ENCODE data around the gene NDUFC1. TPM values are rescaled to one million over a fixed set of nuclear protein-coding genes. Genes with fewer than 3 reads are reported as not detected.
"Not testable (repeated sequence)": the region's sequence is repeated elsewhere in the genome, so short reads cannot be mapped to it uniquely, and the experiment has no call there.

Gene NDUFC1
- total RNA-seq, 2 experiments from 2014 or later: 41.9 to 64.8 TPM

GRCh38 chr4:139317635-139318034 is 15.4 kb upstream of the NDUFC1 start:
- no peak for DNase-seq
- Mint-ChIP-seq H3K27ac (no peak overlapping the region), H3K27me3 (no peaks in the 10 kb centered on the region), H3K36me3 (ENCODE audit: low read depth) (peaks cover 38% of the 10 kb centered on the region), H3K4me1 (peaks cover 73% of the 10 kb centered on the region), H3K9me3 (ENCODE audit: low read depth) (peaks cover 7% of the 10 kb centered on the region), H3K4me3 (no peak overlapping the region)
- no peak for ATAC-seq
- intact Hi-C loops (cut with DNase I, micrococcal nuclease): no loop called here
- CTCF ChIA-PET: interaction anchor here (1.0 kb wide), 1 partner anchor 21 kb away, joined by 3 read pairs; no protein-coding TSS in a partner anchor
- POLR2A ChIA-PET: no interaction called here

- no peak for ATAC-seq
These were observed 14.5 kb upstream of the NDUFC1 start for GRCh38 chr4:139316733-139317132.

GRCh38 chr4:139315221-139315675 is 13.0 kb upstream of the NDUFC1 start:
- Mint-ChIP-seq H3K27ac (peak overlapping the region; percentile 51), H3K4me3 (no peak overlapping the region), H3K27me3 (no peaks in the 10 kb centered on the region), H3K9me3 (ENCODE audit: low read depth) (peaks cover 3% of the 10 kb centered on the region), H3K4me1 (peaks cover 72% of the 10 kb centered on the region), H3K36me3 (ENCODE audit: low read depth) (peaks cover 28% of the 10 kb centered on the region)
- ChIA-PET POLR2A (no interaction called here), CTCF (interaction anchor here (0.6 to 1.5 kb wide), 3 partner anchors 17 to 285 kb away, joined by 3 to 4 read pairs (median 3); no protein-coding TSS in a partner anchor)
- no peak for DNase-seq
- no peak for ATAC-seq
- intact Hi-C loops (cut with DNase I, micrococcal nuclease): no loop called here

More at GRCh38 chr4:139316733-139317132, 14.5 kb upstream of the NDUFC1 start:
- Mint-ChIP-seq H3K4me1 (peaks cover 73% of the 10 kb centered on the region), H3K9me3 (ENCODE audit: low read depth) (peaks cover 3% of the 10 kb centered on the region), H3K27me3 (no peaks in the 10 kb centered on the region), H3K4me3 (no peak overlapping the region), H3K27ac (peak overlapping the region; percentile 85), H3K36me3 (ENCODE audit: low read depth) (peaks cover 36% of the 10 kb centered on the region)
- POLR2A ChIA-PET: interaction anchor here (0.6 kb wide), 1 partner anchor 266 kb away, joined by 5 read pairs; no protein-coding TSS in a partner anchor
- DNase-seq: no peak
- CTCF ChIA-PET: interaction anchor here (1.5 kb wide), 1 partner anchor 16 kb away, joined by 3 read pairs; no protein-coding TSS in a partner anchor
- intact Hi-C loops (cut with DNase I, micrococcal nuclease): no loop called here

- peaks cover 27% of the 10 kb centered on the region for H3K36me3 Mint-ChIP-seq (ENCODE audit: low read depth)
- DNase-seq (no peak), ATAC-seq (peak; percentile 58)
- H3K27me3 Mint-ChIP-seq: no peaks in the 10 kb centered on the region
- H3K4me1 Mint-ChIP-seq: peaks cover 71% of the 10 kb centered on the region
- H3K9me3 Mint-ChIP-seq (ENCODE audit: low read depth): peaks cover 3% of the 10 kb centered on the region
- H3K27ac Mint-ChIP-seq: peak overlapping the region; percentile 66
- POLR2A ChIA-PET: interaction anchor here (0.9 kb wide), 1 partner anchor 232 kb away, joined by 4 read pairs; no protein-coding TSS in a partner anchor
- intact Hi-C loops (cut with DNase I, micrococcal nuclease): no loop called here
- no peak overlapping the region for H3K4me3 Mint-ChIP-seq
- CTCF ChIA-PET: interaction anchor here (1.1 kb wide), 1 partner anchor 284 kb away, joined by 3 read pairs; no protein-coding TSS in a partner anchor
These were observed 11.9 kb upstream of the NDUFC1 start for GRCh38 chr4:139314047-139314800.

- H3K4me3 Mint-ChIP-seq; H3K9me3 Mint-ChIP-seq (ENCODE audit: low read depth); intact Hi-C loops (cut with DNase I, micrococcal nuclease); ATAC-seq; DNase-seq; H3K27me3 Mint-ChIP-seq: not testable (repeated sequence)
- Mint-ChIP-seq H3K36me3 (ENCODE audit: low read depth) (peaks cover 28% of the 10 kb centered on the region), H3K27ac (peak overlapping the region; percentile 51), H3K4me1 (peaks cover 74% of the 10 kb centered on the region)
- ChIA-PET POLR2A (interaction anchor here (0.9 kb wide), 1 partner anchor 231 kb away, joined by 4 read pairs; no protein-coding TSS in a partner anchor), CTCF (interaction anchor here (1.1 kb wide), 1 partner anchor 23 kb away, joined by 3 read pairs; no protein-coding TSS in a partner anchor)
These were observed 11.1 kb upstream of the NDUFC1 start for GRCh38 chr4:139313414-139313813.

GRCh38 chr4:139312552-139313332 is 10.5 kb upstream of the NDUFC1 start:
- POLR2A ChIA-PET: interaction anchor here (0.7 to 1.7 kb wide), 2 partner anchors 12 to 32 kb away, joined by 3 to 4 read pairs; partner anchors contain the start of gene NAA15
- intact Hi-C loops (cut with DNase I, micrococcal nuclease): no loop called here
- H3K4me1 Mint-ChIP-seq: peaks cover 78% of the 10 kb centered on the region
- no peak overlapping the region for H3K4me3 Mint-ChIP-seq
- DNase-seq (no peak), ATAC-seq (no peak)
- CTCF ChIA-PET: interaction anchor here (1.0 to 1.4 kb wide), 4 partner anchors 9 to 24 kb away, joined by 3 read pairs; no protein-coding TSS in a partner anchor
- H3K27ac Mint-ChIP-seq: peak overlapping the region; percentile 51
- H3K27me3 Mint-ChIP-seq: no peaks in the 10 kb centered on the region
- H3K9me3 Mint-ChIP-seq (ENCODE audit: low read depth): peaks cover 3% of the 10 kb centered on the region
- peaks cover 28% of the 10 kb centered on the region for H3K36me3 Mint-ChIP-seq (ENCODE audit: low read depth)

GRCh38 chr4:139311909-139312308 is 9.6 kb upstream of the NDUFC1 start:
- intact Hi-C loops (cut with DNase I, micrococcal nuclease): no loop called here
- peak overlapping the region; percentile 74 for H3K27ac Mint-ChIP-seq
- H3K4me3 Mint-ChIP-seq: no peak overlapping the region
- peaks cover 31% of the 10 kb centered on the region for H3K36me3 Mint-ChIP-seq (ENCODE audit: low read depth)
- ChIA-PET POLR2A (interaction anchor here (1.7 kb wide), 1 partner anchor 11 kb away, joined by 4 read pairs; the partner anchor contains the start of gene NAA15), CTCF (interaction anchor here (0.5 to 1.4 kb wide), 4 partner anchors 10 to 215 kb away, joined by 3 read pairs; no protein-coding TSS in a partner anchor)
- H3K4me1 Mint-ChIP-seq: peaks cover 77% of the 10 kb centered on the region
- no peak for ATAC-seq
- no peak for DNase-seq
- H3K27me3 Mint-ChIP-seq: no peaks in the 10 kb centered on the region
- peaks cover 3% of the 10 kb centered on the region for H3K9me3 Mint-ChIP-seq (ENCODE audit: low read depth)

- ChIA-PET CTCF (interaction anchor here (1.9 to 2.7 kb wide), 2 partner anchors 9 to 11 kb away, joined by 5 to 12 read pairs; no protein-coding TSS in a partner anchor), POLR2A (interaction anchor here (0.8 kb wide), 1 partner anchor 9 kb away, joined by 3 read pairs; no protein-coding TSS in a partner anchor)
These were observed 2.6 kb upstream of the NDUFC1 start for GRCh38 chr4:139304920-139305319.

GRCh38 chr4:139301113-139301820 is 1.0 kb downstream of the NDUFC1 start, which contains the start of gene NAA15:
NAA15 (plus strand) TSS chr4:139301505; CDS start chr4:139301778, 273 bp downstream.
- H3K36me3 Mint-ChIP-seq (ENCODE audit: low read depth): peaks cover 43% of the 10 kb centered on the region
- POLR2A ChIA-PET: interaction anchor here (0.6 to 3.4 kb wide), 11 partner anchors 9 to 287 kb away, joined by 3 to 34 read pairs (median 6); partner anchors contain the start of genes ELF2 and SETD7
- peak; percentile 99 for DNase-seq
- intact Hi-C loops (cut with DNase I, micrococcal nuclease): loop anchor here (1.0 to 5.0 kb wide), 9 partner anchors 35 to 1221 kb away; partner anchors contain the start of genes ELF2 (in 2 of the 2), ELMOD2 (in 2 of the 2), NOCT (in 2 of the 2) and SETD7 (in 1 of the 2)
- H3K9me3 Mint-ChIP-seq (ENCODE audit: low read depth): peaks cover 5% of the 10 kb centered on the region
- CTCF ChIA-PET: interaction anchor here (0.6 to 2.3 kb wide), 14 partner anchors 9 to 353 kb away, joined by 3 to 10 read pairs (median 4); no protein-coding TSS in a partner anchor
- peaks cover 61% of the 10 kb centered on the region for H3K4me1 Mint-ChIP-seq
- H3K4me3 Mint-ChIP-seq: peak within 1 kb of the TSS; percentile 98
- ATAC-seq: peak; percentile 89
- peak within 1 kb of the TSS; percentile 96 for H3K27ac Mint-ChIP-seq
- H3K27me3 Mint-ChIP-seq: no peaks in the 10 kb centered on the region

More at GRCh38 chr4:139304920-139305319, 2.6 kb upstream of the NDUFC1 start:
- no peaks in the 10 kb centered on the region for H3K27me3 Mint-ChIP-seq
- H3K36me3 Mint-ChIP-seq (ENCODE audit: low read depth): peaks cover 56% of the 10 kb centered on the region
- peak overlapping the region; percentile 12 for H3K27ac Mint-ChIP-seq
- H3K9me3 Mint-ChIP-seq (ENCODE audit: low read depth): peaks cover 5% of the 10 kb centered on the region
- intact Hi-C loops (cut with DNase I, micrococcal nuclease): loop anchor here (5.0 kb wide), 2 partner anchors 32 to 1217 kb away; partner anchors contain the start of gene ELMOD2 (in 2 of the 2)
- peaks cover 63% of the 10 kb centered on the region for H3K4me1 Mint-ChIP-seq
- H3K4me3 Mint-ChIP-seq: no peak overlapping the region
- ATAC-seq (no peak), DNase-seq (no peak)
